Endothelial cell of umbilical vein (primary cell): Measurements from ENCODE around the gene REP15. TPM values are rescaled to one million over a fixed set of nuclear protein-coding genes. Genes with fewer than 3 reads are reported as not detected.

Experiments used
- BruUV-seq: library from RNA; stranded (reverse); fragments of 400-500 nt; replicated peaks from 2 replicates; lab custom pipeline; 2021; lab: Mats Ljungman, UMichigan
- CTCF ChIA-PET: fragments of 300-600, 350-600 bp; sonication (Branson Sonifier 250); formaldehyde crosslinking; loops from one replicate; lab custom pipeline; 2021; ENCODE audit warnings: antibody characterized with exemption, inconsistent platforms; lab: Charles Lee
- POLR2A ChIA-PET: fragments of 300-600, 350-600 bp; sonication (Branson Sonifier 250); formaldehyde crosslinking; loops from one replicate; lab custom pipeline; 2021; ENCODE audit warnings: antibody characterized with exemption, inconsistent platforms; lab: Charles Lee
- DNase-seq: peaks from one replicate; pipeline ENCODE4 v3.0.0-alpha.2; 2011; ENCODE audit warnings: low read depth, low spot score
- FAIRE-seq: peaks from 2 replicates; lab custom pipeline; 2011; peaks lifted over from hg19 to GRCh38; lab: Jason Lieb, UNC
- H2AFZ ChIP-seq: 2 replicates; pipeline ENCODE4 v1.6.0; 2012; ENCODE audit warnings: low read depth, low read length, control low read depth, inconsistent platforms
- H3K27ac ChIP-seq: 2 replicates; pipeline ENCODE4 v1.5.1; 2011; ENCODE audit warnings: low read depth, mild to moderate bottlenecking, control low read depth, low read length, moderate library complexity; ENCODE audit not compliant: insufficient read depth
- H3K27me3 ChIP-seq, 2 experiments: 2 replicates each; pipeline versions ENCODE4 v1.6.0 to v1.6.1; 2011; ENCODE audit warnings: low read length in 2 of 2, mixed read lengths in 1 of 2; ENCODE audit not compliant: control insufficient read depth in 2 of 2, insufficient read depth in 2 of 2
- H3K36me3 ChIP-seq, 2 experiments: 2 replicates in 1 of 2; 3 replicates in 1 of 2; pipeline ENCODE4 v1.5.1; 2011; ENCODE audit warnings: low read length in 2 of 2, mild to moderate bottlenecking in 1 of 2, moderate library complexity in 1 of 2; ENCODE audit not compliant: control insufficient read depth in 2 of 2, insufficient read depth in 2 of 2; ENCODE audit errors: extremely low read depth in 1 of 2
- H3K4me1 ChIP-seq: 3 replicates; pipeline ENCODE4 v1.5.1; 2011; ENCODE audit warnings: mild to moderate bottlenecking, low read length; ENCODE audit not compliant: control insufficient read depth, insufficient read depth; ENCODE audit errors: extremely low read depth
- H3K4me2 ChIP-seq: 2 replicates; pipeline ENCODE4 v1.6.1; 2011; ENCODE audit warnings: low read length, control low read depth, mixed read lengths; ENCODE audit not compliant: insufficient read depth
- H3K4me3 ChIP-seq, 3 experiments: fragments of 200-600 bp in 1 of 3; sonication (generic), shearing (Covaris generic) in 1 of 3; replicated peaks in 1 of 3; 2 replicates each; pipeline ENCODE4 v1.5.1; 2011 to 2016; ENCODE audit warnings: control low read depth in 3 of 3, low read length in 3 of 3, mild to moderate bottlenecking in 2 of 3, inconsistent platforms in 1 of 3, low read depth in 1 of 3, moderate library complexity in 1 of 3; ENCODE audit not compliant: insufficient read depth in 1 of 3
- H3K79me2 ChIP-seq: 2 replicates; pipeline ENCODE4 v1.6.0; 2012; ENCODE audit warnings: low read length, inconsistent platforms; ENCODE audit not compliant: control insufficient read depth, insufficient read depth
- H3K9ac ChIP-seq: replicated peaks from 2 replicates; pipeline ENCODE3; 2011; ENCODE audit warnings: low read length, control low read depth; ENCODE audit not compliant: insufficient read depth; ENCODE audit errors: extremely low read depth
- H3K9me1 ChIP-seq: replicated peaks from 3 replicates; pipeline ENCODE4 v1.6.0; 2011; ENCODE audit warnings: mild to moderate bottlenecking, low read length; ENCODE audit not compliant: control insufficient read depth, insufficient read depth; ENCODE audit errors: extremely low read depth
- H3K9me3 ChIP-seq: replicated peaks from 2 replicates; pipeline ENCODE4 v1.5.1; 2012; ENCODE audit warnings: low read length, inconsistent platforms; ENCODE audit not compliant: control insufficient read depth, insufficient read depth
- H4K20me1 ChIP-seq: replicated peaks from 2 replicates; pipeline ENCODE3; 2011; ENCODE audit warnings: mild to moderate bottlenecking, low read length; ENCODE audit not compliant: control insufficient read depth, insufficient read depth; ENCODE audit errors: extremely low read depth
- EZH2 ChIP-seq: IDR thresholded peaks from 2 replicates; pipeline ENCODE4 v1.6.1; 2012; ENCODE audit warnings: borderline replicate concordance, low read depth, mild to moderate bottlenecking, moderate library complexity, low read length, inconsistent platforms; ENCODE audit not compliant: severe bottlenecking
- FOS ChIP-seq: IDR thresholded peaks from 2 replicates; pipeline ENCODE4 v1.6.1; 2011; ENCODE audit warnings: mild to moderate bottlenecking, low read length, moderate library complexity, borderline replicate concordance; ENCODE audit not compliant: insufficient read depth
- GATA2 ChIP-seq: IDR thresholded peaks from 2 replicates; pipeline ENCODE4 v1.7.0; 2011; ENCODE audit warnings: low read depth, mild to moderate bottlenecking, moderate library complexity, mixed read lengths, low read length; ENCODE audit not compliant: insufficient read length, insufficient read depth
- JUN ChIP-seq: IDR thresholded peaks from 2 replicates; pipeline ENCODE4 v1.6.1; 2011; ENCODE audit warnings: borderline replicate concordance, low read depth; ENCODE audit not compliant: insufficient read length, insufficient read depth
- MYC ChIP-seq: IDR thresholded peaks from one replicate; pipeline ENCODE4 v1.6.1; 2011; ENCODE audit warnings: mild to moderate bottlenecking, low read depth, low read length
- POLR2A ChIP-seq: IDR thresholded peaks from 2 replicates; pipeline ENCODE4 v1.6.1; 2012; ENCODE audit warnings: low read depth, mild to moderate bottlenecking, control low read depth, low read length
- POLR2AphosphoS5 ChIP-seq: IDR thresholded peaks from 2 replicates; pipeline ENCODE4 v1.6.1; 2012; ENCODE audit warnings: low read depth, mild to moderate bottlenecking, control low read depth, low read length, moderate library complexity; ENCODE audit not compliant: insufficient read depth
- dilution Hi-C: fragments of 300-500 bp; cut with MboI; formaldehyde crosslinking; loops from one replicate; pipeline ENCODE4 v1.15.0; 2019; ENCODE audit warnings: low sequenced_read_pairs; ENCODE audit not compliant: extremely low pct_ligation_motif_present
- intact Hi-C: fragments of 100-400 bp; cut with micrococcal nuclease; formaldehyde crosslinking; loops from one replicate; pipeline ENCODE4 v1.10.0; 2022
- polyA plus RNA-seq, 4 experiments: library from polyadenylated mRNA; depleted of rRNA in 3 of 4; stranded (reverse) in 3 of 4; unstranded in 1 of 4; fragments of >200 nt; gene quantifications; 2 replicates each; pipeline versions ENCODE4 v1.2.1 to v1.2.3, GENCODE V29; 2011 to 2012; ENCODE audit warnings: missing spikeins in 1 of 4
- total RNA-seq: library from RNA; stranded (reverse); gene quantifications from 2 replicates; pipeline ENCODE4 v1.2.3, GENCODE V29; 2021
- TF ChIP-seq, protein P1 (sequence below), 2 donors: IDR thresholded peaks; 1 replicate in 1 of 2; 2 replicates in 1 of 2; pipeline ENCODE4 v1.5.1; 2011; ENCODE audit warnings: low read length in 2 of 2, mild to moderate bottlenecking in 2 of 2, moderate library complexity in 2 of 2, control low read depth in 1 of 2, inconsistent platforms in 1 of 2, low read depth in 1 of 2; ENCODE audit not compliant: insufficient read depth in 1 of 2; ENCODE audit errors: extremely low read depth in 1 of 2
- TF ChIP-seq, protein P2 (sequence below): IDR thresholded peaks from 2 replicates; pipeline ENCODE4 v1.6.1; 2011; ENCODE audit not compliant: insufficient read depth, insufficient read length

REP15 gene
- total and polyA plus RNA-seq, 2 donors (not counting 3 experiments of a cell fraction or from before 2014, with no cell fraction given), result 0.94 to 4.8 TPM

DNA sequence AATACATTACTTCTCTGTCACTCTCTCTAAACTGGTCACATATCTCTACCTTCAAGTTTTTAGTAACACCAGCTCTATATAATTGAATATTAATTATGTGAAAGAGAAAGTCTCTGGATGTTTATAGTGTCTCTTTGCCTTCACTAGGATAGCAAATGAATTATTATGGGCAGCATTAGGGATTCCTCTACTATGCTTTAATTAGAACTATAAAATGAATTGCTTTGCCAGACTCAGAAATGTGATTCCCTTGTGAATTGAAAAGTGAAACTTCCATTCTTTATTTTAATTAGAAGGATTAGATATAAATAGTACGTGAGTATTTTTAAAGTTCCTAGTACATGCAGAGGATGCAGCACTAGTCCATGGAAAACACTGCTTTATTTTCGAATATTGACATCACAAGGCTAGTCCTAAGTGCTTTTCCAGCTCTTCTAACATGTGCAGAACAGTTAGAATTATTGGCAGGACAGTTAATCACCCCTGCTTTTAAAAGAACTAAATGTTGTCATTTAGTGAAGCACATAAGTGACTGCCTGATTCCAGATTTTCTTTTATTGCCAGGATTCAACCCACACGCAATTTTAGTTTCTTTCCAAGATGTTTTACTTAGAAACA is 23.0 kb upstream of the REP15 start:
- dilution Hi-C loops, result no loop called here
- CTCF ChIA-PET, result interaction anchor here (1.3 kb wide), 1 partner anchor 249 kb away, joined by 4 read pairs; no protein-coding TSS in a partner anchor

More for the DNA sequence above, 23.0 kb upstream of the REP15 start:
- Histone ChIP-seq H4K20me1 (no peaks in the 10 kb centered on the region), H3K4me3 (no peak overlapping the region), H3K79me2 (no peaks in the 10 kb centered on the region), H3K9ac (no peak overlapping the region), H3K27me3 (no peaks in the 10 kb centered on the region), H3K36me3 (peaks cover 16 to 29% of the 10 kb centered on the region in 2 experiments), H3K9me3 (no peaks in the 10 kb centered on the region), H3K4me2 (no peak overlapping the region), H3K9me1 (no peaks in the 10 kb centered on the region), H3K4me1 (no peaks in the 10 kb centered on the region), H2AFZ (no peak overlapping the region), H3K27ac (no peak overlapping the region)
- no TSS peak for BruUV-seq
- FAIRE-seq, result no peak
- no peak for DNase-seq
- TF ChIP-seq GATA2, result no peak
- TF ChIP-seq, protein P1, sequence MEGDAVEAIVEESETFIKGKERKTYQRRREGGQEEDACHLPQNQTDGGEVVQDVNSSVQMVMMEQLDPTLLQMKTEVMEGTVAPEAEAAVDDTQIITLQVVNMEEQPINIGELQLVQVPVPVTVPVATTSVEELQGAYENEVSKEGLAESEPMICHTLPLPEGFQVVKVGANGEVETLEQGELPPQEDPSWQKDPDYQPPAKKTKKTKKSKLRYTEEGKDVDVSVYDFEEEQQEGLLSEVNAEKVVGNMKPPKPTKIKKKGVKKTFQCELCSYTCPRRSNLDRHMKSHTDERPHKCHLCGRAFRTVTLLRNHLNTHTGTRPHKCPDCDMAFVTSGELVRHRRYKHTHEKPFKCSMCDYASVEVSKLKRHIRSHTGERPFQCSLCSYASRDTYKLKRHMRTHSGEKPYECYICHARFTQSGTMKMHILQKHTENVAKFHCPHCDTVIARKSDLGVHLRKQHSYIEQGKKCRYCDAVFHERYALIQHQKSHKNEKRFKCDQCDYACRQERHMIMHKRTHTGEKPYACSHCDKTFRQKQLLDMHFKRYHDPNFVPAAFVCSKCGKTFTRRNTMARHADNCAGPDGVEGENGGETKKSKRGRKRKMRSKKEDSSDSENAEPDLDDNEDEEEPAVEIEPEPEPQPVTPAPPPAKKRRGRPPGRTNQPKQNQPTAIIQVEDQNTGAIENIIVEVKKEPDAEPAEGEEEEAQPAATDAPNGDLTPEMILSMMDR (IDR thresholded peaks at IDR 0.05; ENCODE audit: extremely low read depth in 1 of 2, insufficient read depth in 1 of 2, low read depth in 1 of 2, low read length in 2 of 2), result no peak
- TF ChIP-seq, protein P2, sequence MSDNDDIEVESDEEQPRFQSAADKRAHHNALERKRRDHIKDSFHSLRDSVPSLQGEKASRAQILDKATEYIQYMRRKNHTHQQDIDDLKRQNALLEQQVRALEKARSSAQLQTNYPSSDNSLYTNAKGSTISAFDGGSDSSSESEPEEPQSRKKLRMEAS, result no peak
- TF ChIP-seq JUN, result no peak
- TF ChIP-seq MYC, result no peak
- no peak for TF ChIP-seq POLR2A
- TF ChIP-seq FOS, result no peak
- no peak for TF ChIP-seq POLR2AphosphoS5
- no peak for TF ChIP-seq EZH2
- POLR2A ChIA-PET, result no interaction called here
- intact Hi-C loops, result no loop called here
